IPS-18a (cell line): ENCODE measurements around the gene MUC2.

Source experiments
- H3K27ac ChIP-seq: one replicate; pipeline ENCODE4 v1.5.1; 2013; ENCODE audit warnings: low read length
- H3K27me3 ChIP-seq: one replicate; pipeline ENCODE4 v1.6.1; 2013; ENCODE audit warnings: mild to moderate bottlenecking, low read length; ENCODE audit not compliant: control insufficient read depth, insufficient read depth
- H3K36me3 ChIP-seq: one replicate; pipeline ENCODE4 v1.6.1; 2013; ENCODE audit warnings: low read depth, low read length; ENCODE audit not compliant: control insufficient read depth
- H3K4me1 ChIP-seq: one replicate; pipeline ENCODE4 v1.6.1; 2013; ENCODE audit warnings: low read depth, low read length; ENCODE audit not compliant: control insufficient read depth
- H3K4me3 ChIP-seq: one replicate; pipeline ENCODE4 v1.5.1; 2013; ENCODE audit warnings: low read length
- H3K9ac ChIP-seq: one replicate; pipeline ENCODE4 v1.6.1; 2013; ENCODE audit warnings: mild to moderate bottlenecking, low read length, moderate library complexity
- H3K9me3 ChIP-seq: one replicate; pipeline ENCODE4 v1.6.1; 2013; ENCODE audit warnings: low read depth, low read length; ENCODE audit not compliant: control insufficient read depth

MUC2 gene

GRCh38 chr11:1101318-1102089, 26.8 kb downstream of the MUC2 start:
- Histone ChIP-seq H3K4me1 (no peaks in the 10 kb centered on the region), H3K9me3 (no peaks in the 10 kb centered on the region), H3K4me3 (no peak overlapping the region), H3K27ac (no peak overlapping the region), H3K9ac (no peak overlapping the region), H3K36me3 (no peaks in the 10 kb centered on the region), H3K27me3 (no peaks in the 10 kb centered on the region)

GRCh38 chr11:1102221-1102971, 27.7 kb downstream of the MUC2 start:
- Histone ChIP-seq H3K27ac (no peak overlapping the region), H3K36me3 (no peaks in the 10 kb centered on the region), H3K9me3 (no peaks in the 10 kb centered on the region), H3K4me3 (no peak overlapping the region), H3K27me3 (no peaks in the 10 kb centered on the region), H3K9ac (no peak overlapping the region), H3K4me1 (no peaks in the 10 kb centered on the region)

- no peak overlapping the region for H3K27ac ChIP-seq
- H3K36me3 ChIP-seq = no peaks in the 10 kb centered on the region
- H3K4me1 ChIP-seq = no peaks in the 10 kb centered on the region
- no peak overlapping the region for H3K4me3 ChIP-seq
- H3K27me3 ChIP-seq = no peaks in the 10 kb centered on the region
- H3K9me3 ChIP-seq = no peaks in the 10 kb centered on the region
- no peak overlapping the region for H3K9ac ChIP-seq
Observed at GRCh38 chr11:1102996-1103395, 28.3 kb downstream of the MUC2 start.

- Histone ChIP-seq H3K27me3 (no peaks in the 10 kb centered on the region), H3K4me1 (no peaks in the 10 kb centered on the region), H3K4me3 (no peak overlapping the region), H3K36me3 (no peaks in the 10 kb centered on the region), H3K9me3 (no peaks in the 10 kb centered on the region), H3K27ac (no peak overlapping the region), H3K9ac (no peak overlapping the region)
Observed at GRCh38 chr11:1103401-1104360, 29.0 kb downstream of the MUC2 start.

GRCh38 chr11:1104411-1105182, 29.9 kb downstream of the MUC2 start:
- H3K4me1 ChIP-seq = no peaks in the 10 kb centered on the region

GRCh38 chr11:1105183-1105565, 30.5 kb downstream of the MUC2 start:
- Histone ChIP-seq H3K9me3 (no peaks in the 10 kb centered on the region), H3K27me3 (no peaks in the 10 kb centered on the region), H3K9ac (no peak overlapping the region), H3K4me3 (no peak overlapping the region), H3K4me1 (no peaks in the 10 kb centered on the region), H3K27ac (no peak overlapping the region), H3K36me3 (no peaks in the 10 kb centered on the region)

More at GRCh38 chr11:1104411-1105182, 29.9 kb downstream of the MUC2 start:
- no peak overlapping the region for H3K4me3 ChIP-seq
- no peak overlapping the region for H3K27ac ChIP-seq
- H3K27me3 ChIP-seq = no peaks in the 10 kb centered on the region
- H3K9ac ChIP-seq = no peak overlapping the region
- no peaks in the 10 kb centered on the region for H3K9me3 ChIP-seq
- no peaks in the 10 kb centered on the region for H3K36me3 ChIP-seq

- no peaks in the 10 kb centered on the region for H3K27me3 ChIP-seq
- no peaks in the 10 kb centered on the region for H3K4me1 ChIP-seq
- no peaks in the 10 kb centered on the region for H3K9me3 ChIP-seq
- no peak overlapping the region for H3K27ac ChIP-seq
- H3K9ac ChIP-seq = no peak overlapping the region
- H3K36me3 ChIP-seq = no peaks in the 10 kb centered on the region
- H3K4me3 ChIP-seq = no peak overlapping the region
Observed at GRCh38 chr11:1106387-1106786, 31.7 kb downstream of the MUC2 start.

- H3K36me3 ChIP-seq = no peaks in the 10 kb centered on the region
- no peak overlapping the region for H3K27ac ChIP-seq
- H3K4me1 ChIP-seq = no peaks in the 10 kb centered on the region
- H3K27me3 ChIP-seq = no peaks in the 10 kb centered on the region
- H3K9ac ChIP-seq = no peak overlapping the region
- no peaks in the 10 kb centered on the region for H3K9me3 ChIP-seq
- no peak overlapping the region for H3K4me3 ChIP-seq
Observed at GRCh38 chr11:1107316-1108245, 32.9 kb downstream of the MUC2 start.

- no peaks in the 10 kb centered on the region for H3K36me3 ChIP-seq
- H3K27ac ChIP-seq = no peak overlapping the region
- no peaks in the 10 kb centered on the region for H3K27me3 ChIP-seq
- H3K9ac ChIP-seq = no peak overlapping the region
- H3K9me3 ChIP-seq = no peaks in the 10 kb centered on the region
- H3K4me1 ChIP-seq = no peaks in the 10 kb centered on the region
- no peak overlapping the region for H3K4me3 ChIP-seq
Observed at GRCh38 chr11:1108246-1108900, 33.7 kb downstream of the MUC2 start.
